Measurements from ENCODE around the gene CNTFR.
A peak's percentile ranks its signal among the peaks of the same experiment; 100 is the strongest.
"Not testable (repeated sequence)": the region's sequence is repeated elsewhere in the genome, so short reads cannot be mapped to it uniquely, and the experiment has no call there.

CNTFR gene

DNA sequence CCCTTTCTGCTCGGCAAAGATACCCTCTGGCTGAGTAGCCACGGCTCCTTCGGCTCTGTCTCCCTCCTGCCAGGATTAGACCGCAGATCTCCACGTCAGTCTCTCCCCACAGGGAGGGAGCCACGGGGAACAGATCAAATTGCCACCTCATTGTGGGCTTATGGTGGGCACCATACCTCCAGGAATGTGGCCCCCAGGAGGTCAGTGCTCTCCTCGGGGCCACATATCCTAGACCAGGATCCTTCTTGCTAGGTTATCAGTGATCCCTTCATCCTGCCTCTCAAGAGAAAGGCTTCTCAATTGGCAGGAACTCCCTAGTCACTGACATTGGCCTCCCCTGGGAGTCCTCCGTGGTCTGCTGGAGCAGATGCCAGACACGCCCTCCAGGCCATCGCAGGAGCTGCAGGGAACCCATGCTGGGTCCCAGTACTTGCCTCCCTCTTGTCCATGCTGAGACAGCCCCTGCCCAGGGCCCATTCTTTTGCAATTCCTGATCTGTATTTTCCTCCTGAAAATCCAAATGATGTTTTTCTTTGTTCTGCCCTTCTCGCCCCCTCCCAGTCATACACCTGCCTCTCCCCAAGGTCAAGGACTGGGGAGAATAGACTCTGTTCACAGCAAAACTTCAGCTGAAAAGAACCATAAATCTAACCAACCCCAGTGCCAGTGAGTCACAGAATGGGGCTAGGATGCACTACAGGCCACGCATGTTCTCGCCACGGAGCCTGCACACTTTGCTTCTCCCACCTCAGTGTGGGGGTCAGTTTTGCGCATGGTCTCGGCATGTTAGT lies 35.1 kb downstream of the CNTFR start:
- DNase-seq = no peak

DNA sequence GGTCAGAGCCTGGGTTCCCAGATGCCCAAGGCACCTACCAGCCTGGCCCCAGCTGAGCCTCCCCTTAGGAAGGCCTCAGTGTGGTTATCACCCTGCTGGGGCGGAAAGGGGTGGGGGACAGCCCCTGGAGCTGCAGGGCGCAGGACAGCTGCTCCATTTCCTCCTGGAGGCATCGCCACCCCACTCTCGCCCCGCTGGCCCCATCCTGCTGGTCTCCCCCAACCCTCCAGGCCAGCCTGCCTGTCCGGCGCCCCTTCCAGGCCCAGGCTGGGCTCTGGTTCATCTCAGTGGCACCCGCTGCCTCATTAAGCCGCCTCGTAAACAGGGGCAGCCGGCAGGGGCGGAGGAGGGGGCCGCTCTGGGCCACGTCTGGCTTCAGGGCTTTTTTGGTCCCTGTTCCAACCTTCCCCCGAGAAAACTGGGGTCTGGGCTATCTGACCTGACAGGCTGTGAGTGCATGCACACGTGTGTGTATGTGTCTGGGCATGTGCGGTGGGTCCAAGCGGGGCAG lies 36.0 kb downstream of the CNTFR start:
- no peak for DNase-seq

DNA sequence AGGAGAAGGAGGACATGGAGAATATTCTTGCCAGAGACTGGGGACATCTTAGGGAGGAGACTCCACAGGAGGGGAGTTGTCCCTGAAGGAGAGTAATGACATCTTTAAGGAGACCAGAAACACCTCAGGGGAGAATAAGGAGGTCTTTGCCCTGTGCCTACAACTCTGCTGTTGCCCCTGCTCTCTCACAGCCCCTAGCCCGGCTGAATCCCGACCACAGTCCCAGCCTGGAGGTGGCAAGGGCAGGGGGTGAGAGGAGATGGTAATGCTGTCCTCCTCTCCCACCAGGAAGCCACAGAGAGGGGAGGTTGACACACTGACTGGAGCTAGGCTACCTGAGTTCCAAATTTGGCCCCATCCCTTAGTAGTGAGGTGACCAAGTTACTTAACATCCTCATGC lies 36.5 kb downstream of the CNTFR start:
- no peak for DNase-seq

DNA sequence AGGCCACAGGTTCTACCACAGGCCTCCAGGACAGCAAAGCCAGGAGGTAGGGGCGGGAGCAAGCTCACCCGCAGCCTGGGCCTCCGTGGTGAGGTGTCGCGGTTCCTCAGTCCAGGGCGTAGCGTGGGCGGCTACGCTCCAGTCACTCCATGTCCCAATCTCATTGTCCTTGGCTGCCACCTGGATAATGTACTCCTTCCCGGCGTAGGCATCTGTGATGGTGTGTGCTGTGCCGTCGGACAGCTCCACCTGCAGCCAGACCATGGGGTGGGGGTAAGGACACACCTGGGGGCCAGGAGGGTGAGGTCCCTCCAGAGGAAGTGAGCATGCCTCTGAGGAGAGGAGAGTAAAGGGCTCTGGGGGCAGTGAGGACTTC lies 36.9 kb downstream of the CNTFR start:
- no peak for DNase-seq

DNA sequence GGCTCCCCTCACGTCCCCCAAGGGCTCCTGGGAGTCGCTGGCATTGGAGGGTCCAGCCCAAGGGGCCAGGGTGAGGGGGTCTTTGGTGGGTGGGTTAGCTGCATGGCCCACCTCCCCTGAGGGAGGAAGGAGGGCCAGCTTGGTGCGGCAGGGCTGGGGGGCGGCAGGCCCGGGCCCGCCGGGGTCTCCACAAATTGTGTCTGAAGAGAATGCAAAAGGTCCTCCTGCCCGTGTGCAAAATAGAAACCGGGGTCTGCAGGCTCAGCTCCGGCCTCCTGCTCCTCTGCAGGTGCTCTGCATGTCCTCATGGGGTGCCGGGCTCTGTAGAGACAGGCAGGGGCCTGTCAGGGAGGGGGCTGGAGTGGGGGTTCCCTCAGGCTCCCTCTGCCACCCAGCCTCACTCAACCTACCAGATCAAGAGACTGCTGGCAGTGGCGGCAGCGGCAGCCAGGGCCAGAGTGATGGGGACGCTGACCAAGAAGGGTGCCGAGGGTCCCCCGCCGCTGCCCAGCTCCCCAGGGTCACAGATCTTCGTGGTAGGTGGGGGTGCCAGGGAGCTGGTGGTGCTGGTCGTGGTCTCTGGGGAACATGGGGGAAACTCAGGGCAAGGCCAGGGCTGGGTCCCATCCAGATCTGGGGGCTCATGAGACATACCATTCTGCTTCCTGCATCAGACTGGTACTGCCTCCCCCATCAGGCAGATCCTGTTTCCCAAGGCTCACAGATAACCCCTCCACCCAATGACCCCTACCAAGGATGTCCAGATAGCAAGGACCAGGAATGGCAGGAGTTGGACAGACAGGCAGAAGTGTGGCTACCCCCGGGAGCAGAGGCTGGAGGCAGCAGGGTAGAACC lies 37.5 kb downstream of the CNTFR start:
- DNase-seq = no peak

DNA sequence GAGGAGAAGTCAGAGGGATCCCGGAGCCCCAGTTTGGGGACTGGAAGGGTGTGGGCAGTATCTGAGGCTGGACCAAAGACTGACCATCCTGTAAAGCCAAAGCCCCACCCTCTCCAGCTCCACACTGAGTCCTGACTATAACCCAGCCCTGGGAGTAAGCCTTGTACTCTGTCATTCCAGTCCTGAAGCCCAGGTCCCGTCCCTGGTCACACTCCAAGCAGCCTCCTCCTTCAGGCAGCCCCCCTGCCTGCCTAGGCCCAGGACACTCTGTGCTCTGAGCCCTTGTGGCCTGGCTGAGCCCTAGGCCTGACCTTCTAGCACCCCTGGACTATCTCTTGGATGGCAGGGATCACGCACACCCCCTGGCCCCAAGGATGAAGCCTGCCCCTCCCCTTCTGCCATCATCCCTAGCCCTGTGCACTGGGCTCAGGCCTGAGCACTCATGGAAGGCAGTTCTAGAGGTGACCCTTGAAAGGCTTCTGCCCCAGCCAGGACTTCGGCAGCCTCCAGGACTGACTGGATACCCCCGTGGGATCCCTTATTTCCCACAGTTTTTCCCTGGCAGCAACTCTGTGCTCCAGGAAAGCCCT lies 38.7 kb downstream of the CNTFR start:
- no peak for DNase-seq

DNA sequence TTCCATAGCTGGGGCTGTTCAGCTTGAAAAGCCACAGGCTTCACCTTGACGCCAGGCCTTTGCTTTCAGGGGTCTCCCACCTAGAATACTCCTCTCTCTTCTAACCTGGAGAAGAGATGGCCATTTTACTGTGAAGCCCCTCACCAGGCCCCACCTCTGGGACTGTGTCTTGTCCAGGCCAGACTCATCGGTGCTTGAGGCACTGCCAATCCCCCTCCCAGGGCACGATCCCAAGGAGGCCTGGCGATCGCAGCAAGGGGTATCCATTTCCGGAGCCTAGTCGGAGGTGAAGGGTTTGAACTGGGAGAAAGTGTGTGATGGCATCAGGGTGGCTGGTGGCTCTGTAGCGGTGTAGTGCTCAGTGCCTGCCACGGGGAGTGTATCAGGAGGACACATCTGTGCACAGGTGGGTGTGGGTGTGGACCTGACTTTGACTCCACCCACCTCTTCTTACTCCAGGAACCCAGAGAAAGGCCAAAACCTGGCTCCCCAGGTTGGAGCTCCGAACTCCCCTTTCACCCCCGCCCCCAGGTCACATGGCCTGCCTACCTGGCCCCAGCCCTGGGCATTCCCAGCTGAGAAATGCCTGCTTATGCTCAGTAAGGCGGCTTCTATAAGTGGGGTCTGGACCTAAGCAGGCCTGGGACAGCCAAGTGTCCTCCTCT lies 39.4 kb downstream of the CNTFR start:
- no peak for DNase-seq

DNA sequence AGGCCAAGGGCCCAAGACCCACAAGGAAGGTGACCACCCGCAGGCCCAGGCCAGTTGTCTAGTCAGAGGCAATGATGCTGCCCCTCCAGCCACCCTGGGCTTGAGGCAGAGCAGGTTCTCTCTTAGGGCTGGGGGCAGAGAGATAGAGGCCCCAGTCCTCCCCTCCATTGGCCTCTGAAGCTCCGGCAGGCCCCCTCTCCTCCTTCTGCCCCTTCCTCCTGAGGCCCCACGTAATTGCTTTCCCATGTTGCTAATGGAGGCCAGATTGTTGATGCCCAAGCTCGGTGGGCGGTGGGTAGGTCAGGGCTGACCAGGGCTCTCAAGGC lies 40.2 kb downstream of the CNTFR start:
- DNase-seq = no peak

DNA sequence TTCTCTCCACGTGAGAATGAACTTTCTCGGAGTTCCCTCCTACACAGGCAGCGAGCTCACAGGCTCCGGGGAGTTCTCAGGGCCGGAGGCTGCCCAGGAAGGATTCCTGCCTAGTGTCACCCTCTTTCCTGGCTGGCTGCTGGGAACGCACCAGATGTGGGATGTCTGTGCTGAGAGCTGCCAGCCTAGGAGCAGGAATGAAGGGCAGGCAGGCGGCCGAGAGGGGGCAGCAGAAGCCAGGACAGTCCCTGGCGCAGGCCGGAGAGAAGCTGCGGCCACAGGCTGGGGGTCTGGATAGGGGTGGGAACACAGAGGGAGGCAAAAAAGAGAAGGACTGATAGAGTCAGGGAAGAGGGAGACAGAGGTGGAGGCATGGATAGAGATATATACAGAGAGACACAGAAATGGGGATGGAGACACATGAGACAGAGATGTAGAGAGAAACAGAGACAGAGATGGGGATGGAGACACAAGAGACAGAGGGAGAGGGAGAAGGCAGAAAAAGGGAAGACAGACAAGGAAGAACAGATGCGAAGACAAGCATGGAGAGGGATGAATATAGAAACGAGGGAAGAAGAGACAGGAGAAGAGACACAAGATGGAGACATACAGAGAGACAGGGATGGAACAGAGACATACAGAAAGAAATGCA lies 41.4 kb downstream of the CNTFR start:
- DNase-seq = peak; percentile 68

DNA sequence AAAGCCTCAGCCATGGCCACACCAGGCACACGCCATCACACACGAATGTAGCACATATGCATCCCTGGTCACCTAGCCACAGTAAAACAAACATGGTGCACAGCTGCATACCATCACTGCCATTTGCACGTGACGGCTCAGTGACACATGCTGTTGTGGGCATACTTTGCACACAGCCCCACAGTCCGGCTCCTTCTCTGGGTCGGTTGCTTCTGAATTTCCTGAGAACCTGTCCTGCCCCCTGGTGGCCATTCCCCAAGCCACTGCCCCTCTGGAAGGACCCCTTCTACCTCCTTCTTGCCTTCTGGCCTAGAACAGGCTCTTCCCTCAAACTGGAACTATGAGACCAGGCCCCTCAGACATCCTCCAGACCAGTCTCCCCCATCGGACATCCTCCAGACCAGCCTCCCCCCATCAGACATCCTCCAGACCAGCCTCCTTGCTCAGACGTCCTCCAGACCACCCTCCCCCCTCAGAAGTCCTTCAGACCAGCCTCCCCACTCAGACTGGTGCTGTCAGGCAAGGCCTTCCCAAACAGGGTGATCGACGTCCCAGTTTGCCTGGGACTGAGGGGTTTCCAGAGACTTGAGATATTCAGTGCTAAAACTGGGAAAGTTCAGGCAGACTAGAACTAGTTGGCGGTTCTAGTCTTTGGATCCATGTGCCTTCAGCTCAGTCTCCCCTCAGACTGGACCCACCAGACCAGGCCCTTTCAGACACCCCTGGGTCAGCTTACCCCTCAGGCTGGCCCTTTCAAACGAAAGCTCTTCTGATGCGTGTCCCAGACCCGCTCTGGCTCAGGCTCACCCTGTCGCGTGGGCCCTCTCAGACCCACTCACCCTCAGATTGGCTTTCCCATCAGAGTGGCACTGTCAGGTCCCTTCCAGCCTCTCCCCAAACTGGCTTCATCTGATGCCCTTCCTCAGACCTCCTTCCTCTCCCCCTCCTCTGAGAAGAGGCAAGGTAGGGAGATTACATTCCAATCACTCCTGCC lies 42.4 kb downstream of the CNTFR start:
- DNase-seq = peak; percentile 85

DNA sequence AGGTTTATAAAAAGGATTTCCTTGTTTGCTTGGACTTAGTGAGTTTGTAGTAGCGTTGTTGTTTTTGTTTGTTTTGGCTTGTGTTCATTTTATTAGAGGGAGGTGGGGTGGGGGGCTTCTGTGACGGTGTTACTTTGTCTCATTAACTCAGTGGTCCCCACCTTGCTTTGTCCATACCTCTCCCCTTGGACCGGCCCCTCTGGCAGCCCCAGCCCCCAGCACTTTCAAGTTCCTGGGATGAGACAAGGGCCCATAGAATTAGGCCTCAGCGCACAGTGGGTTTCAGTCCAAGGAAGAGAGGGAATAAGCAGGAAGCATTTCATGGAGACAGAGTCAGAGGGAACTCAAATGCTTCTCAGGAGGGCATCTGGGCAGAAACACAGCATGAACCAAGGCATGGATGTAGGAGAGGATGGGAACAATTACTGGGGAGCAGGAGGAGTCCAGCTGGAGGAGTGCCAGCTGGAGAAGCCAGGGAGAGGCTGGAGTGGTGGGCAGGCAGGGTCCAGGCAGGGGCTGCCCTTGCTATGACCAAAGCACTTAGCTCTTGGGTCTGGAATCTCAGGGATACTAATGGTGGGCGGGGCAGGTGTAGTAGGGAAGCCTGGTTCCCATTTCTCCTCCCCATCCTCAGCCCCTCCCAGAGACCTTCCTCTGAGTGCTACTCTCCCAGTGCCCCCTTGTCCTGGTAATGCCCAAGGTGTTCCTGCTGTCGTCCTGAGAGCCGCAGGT lies 43.3 kb downstream of the CNTFR start:
- DNase-seq = no peak

DNA sequence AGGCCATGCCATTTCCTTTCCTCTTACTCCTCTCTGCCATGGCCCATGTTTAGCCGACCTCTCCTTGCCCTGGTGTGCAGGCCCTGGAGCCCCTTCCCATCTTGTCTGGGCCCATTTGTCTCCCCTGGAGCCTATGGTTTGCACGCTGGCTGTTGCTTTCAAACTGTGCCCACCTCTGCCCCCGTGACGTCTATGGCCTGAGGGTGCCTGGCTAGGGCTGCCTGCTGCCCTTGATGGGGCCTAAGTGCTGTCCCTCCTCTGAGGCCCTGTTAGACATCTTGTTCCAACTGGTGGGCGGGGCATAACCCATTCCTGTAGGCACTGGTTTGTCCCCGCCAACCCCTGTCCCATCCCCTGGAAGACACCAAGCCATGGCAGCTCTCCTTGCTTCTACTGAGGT lies 44.0 kb downstream of the CNTFR start:
- DNase-seq = no peak

DNA sequence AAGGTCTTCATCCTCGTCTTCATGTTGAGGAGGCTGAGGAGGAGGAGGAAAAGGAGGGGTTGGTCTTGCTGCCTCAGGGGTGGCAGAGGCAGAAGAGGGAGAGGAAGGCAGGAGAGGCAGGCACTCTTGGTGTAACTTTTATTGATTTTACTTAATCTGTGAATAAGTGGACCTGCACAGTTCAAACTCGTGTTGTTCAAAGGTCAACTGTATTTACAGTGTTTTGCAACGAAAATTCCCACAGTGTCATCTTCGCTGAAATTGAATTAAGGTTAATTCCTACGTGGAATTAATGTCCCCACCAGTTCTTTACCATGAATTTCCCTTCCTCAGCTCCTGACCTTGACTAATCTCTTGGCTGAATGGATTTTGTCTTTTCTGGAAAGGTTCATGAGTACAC lies 45.5 kb downstream of the CNTFR start:
- no peak for DNase-seq

DNA sequence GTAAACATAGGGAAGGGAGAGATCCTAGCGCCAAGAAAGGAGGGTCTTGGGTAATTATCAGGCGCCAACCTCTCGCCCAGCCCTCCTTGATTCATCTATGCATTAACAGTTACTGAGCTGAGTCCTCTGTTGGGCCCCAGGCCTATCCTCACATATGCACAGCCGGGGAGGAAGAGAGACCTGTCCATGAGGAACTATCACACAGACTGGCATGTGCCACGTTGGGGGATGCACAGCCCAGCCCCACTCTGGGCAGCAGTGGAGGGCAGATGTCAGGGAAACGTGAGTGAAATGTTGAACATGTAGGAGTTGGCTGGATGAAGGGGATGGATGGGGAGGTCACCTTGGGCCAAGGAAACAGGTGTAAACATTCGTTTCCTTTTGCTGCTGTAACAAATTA lies 48.0 kb downstream of the CNTFR start:
- DNase-seq = no peak

DNA sequence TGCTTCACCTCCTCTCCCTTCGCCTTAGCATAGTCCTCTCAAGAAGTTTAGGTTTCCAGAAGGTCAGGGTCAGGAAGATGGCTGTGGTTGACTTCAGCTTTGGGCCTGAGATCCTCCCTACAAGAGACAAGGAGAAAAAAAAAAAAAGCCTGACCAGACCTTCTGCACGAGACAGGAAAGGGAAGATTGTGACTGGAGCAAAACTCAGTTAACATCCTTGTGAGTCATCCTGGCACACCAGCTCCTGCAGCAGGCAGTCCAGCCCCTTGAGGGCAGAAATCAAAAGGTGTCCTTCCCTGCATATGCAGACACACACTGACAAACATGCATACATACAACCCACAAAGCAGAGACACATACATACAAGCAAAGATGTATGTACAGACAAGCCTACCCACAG lies 48.7 kb downstream of the CNTFR start:
- DNase-seq = no peak

DNA sequence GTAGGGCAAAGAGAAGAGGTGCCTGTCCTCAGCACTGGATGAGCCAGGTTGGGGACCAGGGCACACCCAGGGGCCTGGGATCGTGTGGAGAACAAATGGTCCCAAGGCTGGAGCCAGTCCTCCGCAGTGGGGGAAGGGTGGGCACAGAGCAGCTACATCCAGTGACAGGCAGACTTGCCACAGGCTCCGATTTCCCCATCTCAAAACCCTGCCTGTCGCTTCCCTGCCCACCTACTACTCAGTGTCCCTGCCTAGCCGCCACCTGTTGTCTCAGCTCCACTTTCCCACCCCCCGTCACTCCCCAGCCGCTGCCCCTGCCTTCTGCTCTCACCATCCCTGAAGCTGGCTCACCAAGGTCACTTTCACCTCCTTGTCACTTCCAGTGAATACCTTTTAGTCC lies 52.8 kb downstream of the CNTFR start:
- DNase-seq = no peak

DNA sequence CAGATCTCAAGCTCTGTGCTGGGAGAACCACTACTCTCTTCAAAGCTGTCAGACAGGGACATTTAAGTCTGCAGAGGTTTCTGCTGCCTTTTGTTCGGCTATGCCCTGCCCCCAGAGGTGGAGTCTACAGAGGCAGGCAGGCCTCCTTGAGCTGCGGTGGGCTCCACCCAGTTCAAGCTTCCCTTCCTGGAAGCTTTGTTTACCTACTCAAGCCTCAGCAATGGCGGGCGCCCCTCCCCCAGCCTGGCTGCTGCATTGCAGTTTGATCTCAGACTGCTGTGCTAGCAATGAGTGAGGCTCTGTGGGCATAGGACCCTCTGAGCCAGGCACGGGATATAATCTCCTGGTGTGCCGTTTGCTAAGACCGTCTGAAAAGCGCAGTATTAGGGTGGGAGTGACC lies 57.5 kb downstream of the CNTFR start:
- not testable (repeated sequence) for DNase-seq

DNA sequence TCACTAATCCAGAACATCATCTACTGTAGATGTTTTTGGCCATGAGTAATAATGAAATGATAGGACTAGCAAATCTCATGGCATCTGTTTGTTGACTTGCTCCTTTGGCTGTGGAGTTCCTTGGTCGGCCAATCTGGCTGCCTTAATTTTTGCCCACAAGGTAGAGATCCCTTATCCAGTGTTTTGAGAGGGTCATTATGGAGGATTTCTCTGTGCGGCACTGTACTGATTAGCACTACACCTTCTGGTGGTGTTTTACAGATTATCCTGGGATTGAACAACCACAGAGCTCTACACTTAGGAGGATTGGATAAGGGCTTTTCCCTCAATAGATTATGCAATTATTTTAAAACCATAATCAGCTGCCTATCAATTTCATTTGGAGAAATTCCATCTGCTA lies 63.5 kb downstream of the CNTFR start:
- no peak for DNase-seq

DNA sequence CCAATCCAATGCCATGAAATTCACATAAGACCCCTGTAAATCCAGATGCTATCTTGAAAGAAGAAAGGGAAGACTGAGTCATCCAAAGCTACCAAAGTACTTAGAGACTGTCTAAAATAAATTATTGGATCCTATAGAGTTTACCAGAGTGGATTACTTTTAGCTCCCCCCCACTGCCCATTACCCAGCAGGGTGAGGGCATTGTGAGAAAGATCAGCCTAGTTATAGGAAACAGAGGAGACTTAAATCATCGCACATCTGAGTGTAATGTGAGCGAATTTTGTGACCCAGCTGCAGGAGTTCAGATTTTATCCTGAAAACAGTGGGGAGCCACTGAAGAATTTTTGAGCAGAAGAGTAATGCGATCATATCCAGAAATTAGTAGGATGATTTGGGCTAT lies 65.2 kb downstream of the CNTFR start:
- no peak for DNase-seq

DNA sequence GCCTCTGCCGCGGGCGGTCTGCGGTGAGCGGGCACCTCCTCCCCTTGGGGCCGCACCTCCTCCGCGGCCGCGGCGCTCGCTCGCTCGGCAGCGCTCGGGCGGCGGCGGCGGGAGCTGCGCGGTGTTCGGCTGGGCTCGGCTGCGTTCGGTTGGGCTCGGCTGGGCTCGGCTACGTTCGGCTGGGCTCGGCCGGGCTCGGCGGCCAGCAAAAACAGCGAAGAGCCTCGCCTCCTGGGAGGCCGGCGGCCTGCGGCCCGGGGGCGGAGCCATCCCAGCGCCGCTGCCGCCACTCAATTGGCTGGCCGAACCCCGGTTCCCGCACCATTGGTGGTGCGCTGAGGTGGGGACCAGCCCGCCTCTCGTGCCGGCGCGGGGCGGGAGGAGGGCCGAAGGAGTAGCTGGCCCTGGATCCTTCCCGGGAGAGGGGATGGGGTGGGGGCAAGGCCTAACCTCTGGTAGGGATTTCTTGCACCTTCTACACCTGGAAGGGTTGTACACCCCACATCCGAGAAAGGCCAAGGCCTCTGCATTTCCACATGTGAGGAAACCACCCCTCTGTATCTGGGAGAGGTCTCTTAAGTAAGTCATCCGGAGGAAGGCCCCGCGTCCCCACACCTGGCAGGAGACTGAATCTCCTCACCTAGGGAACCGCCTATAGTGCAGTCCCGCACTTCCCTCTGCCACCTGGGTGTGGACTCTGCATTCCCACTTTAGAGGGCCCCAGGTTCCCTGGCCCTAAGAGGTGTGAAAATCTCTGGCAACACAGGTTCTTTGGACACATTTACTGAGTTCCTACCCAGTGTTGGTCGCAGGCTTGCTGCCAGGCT lies 66.3 kb downstream of the CNTFR start, which contains the start of gene ENHO:
TSS of gene ENHO (minus strand) at position 20 of the 827 bp plus-strand sequence. CDS start 1,295 bp downstream, outside the sequence.
- DNase-seq = peak; percentile 94
